Transverse colon (tissue), 4 donors: Measurements from ENCODE around the gene PIP5K1B.

Experiments
- EP300 ChIP-seq: sonication (generic); formaldehyde crosslinking; IDR thresholded peaks from one replicate; pipeline ENCODE4 v1.6.1; 2017; ENCODE audit warnings: antibody characterized with exemption, low read depth
- POLR2A ChIP-seq: fragments of 450-650 bp; IDR thresholded peaks from one replicate; pipeline ENCODE4 v1.6.1; 2016; ENCODE audit warnings: antibody characterized with exemption, mild to moderate bottlenecking, moderate library complexity
- POLR2AphosphoS5 ChIP-seq, 3 donors: sonication (generic); formaldehyde crosslinking; IDR thresholded peaks; one replicate each; pipeline ENCODE4 v1.6.1; 2016; ENCODE audit warnings: antibody characterized with exemption in 3 of 3
- TF ChIP-seq, protein P1 (sequence below), 5 experiments: fragments of 200-600 bp in 3 of 5; fragments of 450-650 bp in 2 of 5; sonication (generic) in 3 of 5; IDR thresholded peaks; 1 replicate in 2 of 5; 2 replicates in 3 of 5; pipeline ENCODE4 v1.5.1; 2016 to 2017; ENCODE audit warnings: antibody characterized with exemption in 5 of 5, inconsistent platforms in 3 of 5, mild to moderate bottlenecking in 2 of 5, moderate library complexity in 1 of 5

DNA sequence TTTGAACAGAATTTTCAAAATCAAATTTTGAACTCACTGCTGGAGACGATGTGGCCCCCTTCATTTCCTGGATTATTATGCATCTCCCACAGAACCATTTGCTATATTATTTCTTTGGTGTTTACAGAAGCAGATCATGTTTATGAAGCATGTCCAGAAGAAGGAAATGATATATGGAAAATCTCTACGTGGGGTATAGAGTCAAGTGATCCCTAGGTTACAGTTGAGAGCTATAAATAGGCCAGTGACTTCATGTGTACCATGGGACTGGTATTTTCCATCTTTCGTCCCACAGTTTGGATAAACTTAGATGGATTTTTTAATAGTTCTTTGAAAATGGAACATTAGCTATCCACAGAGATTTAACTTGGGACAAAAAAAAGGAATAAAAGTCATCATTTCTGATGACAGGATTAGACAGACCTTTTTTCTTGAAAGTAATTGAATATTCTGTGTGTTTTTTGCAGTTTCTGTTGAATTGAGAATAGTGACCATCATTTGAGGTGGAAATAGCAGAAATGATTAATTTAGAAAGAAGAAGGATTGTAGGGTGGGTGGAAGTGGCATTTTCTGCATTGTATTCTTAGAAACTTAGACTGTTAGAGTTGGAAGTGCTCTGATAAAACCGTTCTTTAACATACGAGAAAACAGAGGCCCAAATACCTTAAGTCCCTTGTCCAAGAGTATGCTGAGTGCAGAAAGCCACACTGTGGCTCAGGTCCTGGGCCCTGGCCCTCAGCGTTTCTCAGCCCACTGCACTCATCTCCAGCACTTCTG, 136.4 kb downstream of the PIP5K1B start:
- TF ChIP-seq, protein P1, sequence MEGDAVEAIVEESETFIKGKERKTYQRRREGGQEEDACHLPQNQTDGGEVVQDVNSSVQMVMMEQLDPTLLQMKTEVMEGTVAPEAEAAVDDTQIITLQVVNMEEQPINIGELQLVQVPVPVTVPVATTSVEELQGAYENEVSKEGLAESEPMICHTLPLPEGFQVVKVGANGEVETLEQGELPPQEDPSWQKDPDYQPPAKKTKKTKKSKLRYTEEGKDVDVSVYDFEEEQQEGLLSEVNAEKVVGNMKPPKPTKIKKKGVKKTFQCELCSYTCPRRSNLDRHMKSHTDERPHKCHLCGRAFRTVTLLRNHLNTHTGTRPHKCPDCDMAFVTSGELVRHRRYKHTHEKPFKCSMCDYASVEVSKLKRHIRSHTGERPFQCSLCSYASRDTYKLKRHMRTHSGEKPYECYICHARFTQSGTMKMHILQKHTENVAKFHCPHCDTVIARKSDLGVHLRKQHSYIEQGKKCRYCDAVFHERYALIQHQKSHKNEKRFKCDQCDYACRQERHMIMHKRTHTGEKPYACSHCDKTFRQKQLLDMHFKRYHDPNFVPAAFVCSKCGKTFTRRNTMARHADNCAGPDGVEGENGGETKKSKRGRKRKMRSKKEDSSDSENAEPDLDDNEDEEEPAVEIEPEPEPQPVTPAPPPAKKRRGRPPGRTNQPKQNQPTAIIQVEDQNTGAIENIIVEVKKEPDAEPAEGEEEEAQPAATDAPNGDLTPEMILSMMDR (IDR thresholded peaks at IDR 0.05), result no peak
- no peak for TF ChIP-seq EP300
- no peak for TF ChIP-seq POLR2A
- TF ChIP-seq POLR2AphosphoS5 (IDR thresholded peaks at IDR 0.05), result no peak
